ENCODE data around the gene ARG1.
"Not testable (repeated sequence)": the region's sequence is repeated elsewhere in the genome, so short reads cannot be mapped to it uniquely, and the experiment has no call there.

The ARG1 gene

GRCh38 chr6:131572686-131573415 lies at the start of gene ARG1:
Gene ARG1 (plus strand): TSS chr6:131573226. CDS start chr6:131573283, 57 bp downstream.
- no peak for DNase-seq (ENCODE audit: low read depth)

- DNase-seq (ENCODE audit: low read depth), result no peak
These were observed 48.9 kb upstream of the ARG1 start for GRCh38 chr6:131523988-131524673.

GRCh38 chr6:131524695-131525336 lies 48.2 kb upstream of the ARG1 start:
- no peak for DNase-seq (ENCODE audit: low read depth)

- DNase-seq (ENCODE audit: low read depth), result not testable (repeated sequence)
These were observed 42.1 kb upstream of the ARG1 start for GRCh38 chr6:131530936-131531335.

- not testable (repeated sequence) for DNase-seq (ENCODE audit: low read depth)
These were observed 41.3 kb upstream of the ARG1 start for GRCh38 chr6:131531681-131532080.

- DNase-seq (ENCODE audit: low read depth), result no peak
These were observed 40.4 kb upstream of the ARG1 start for GRCh38 chr6:131532580-131533039.

- DNase-seq (ENCODE audit: low read depth), result not testable (repeated sequence)
These were observed 34.4 kb upstream of the ARG1 start for GRCh38 chr6:131538615-131539014.

GRCh38 chr6:131545317-131545716 lies 27.7 kb upstream of the ARG1 start:
- DNase-seq (ENCODE audit: low read depth), result no peak

- no peak for DNase-seq (ENCODE audit: low read depth)
These were observed 25.5 kb upstream of the ARG1 start for GRCh38 chr6:131547488-131547887.

- DNase-seq (ENCODE audit: low read depth), result no peak
These were observed 24.6 kb upstream of the ARG1 start for GRCh38 chr6:131548441-131548840.

- DNase-seq (ENCODE audit: low read depth), result no peak
These were observed 23.2 kb upstream of the ARG1 start for GRCh38 chr6:131549811-131550210.

- no peak for DNase-seq (ENCODE audit: low read depth)
These were observed 21.1 kb upstream of the ARG1 start for GRCh38 chr6:131551902-131552301.

- DNase-seq (ENCODE audit: low read depth), result no peak
These were observed 20.5 kb upstream of the ARG1 start for GRCh38 chr6:131552572-131552971.

GRCh38 chr6:131555992-131556391 lies 17.0 kb upstream of the ARG1 start:
- no peak for DNase-seq (ENCODE audit: low read depth)

GRCh38 chr6:131558922-131559321 lies 14.1 kb upstream of the ARG1 start:
- no peak for DNase-seq (ENCODE audit: low read depth)

- no peak for DNase-seq (ENCODE audit: low read depth)
These were observed 10.9 kb upstream of the ARG1 start for GRCh38 chr6:131561925-131562707.

- no peak for DNase-seq (ENCODE audit: low read depth)
These were observed 8.0 kb upstream of the ARG1 start for GRCh38 chr6:131565056-131565455.

GRCh38 chr6:131568726-131569125 lies 4.3 kb upstream of the ARG1 start:
- no peak for DNase-seq (ENCODE audit: low read depth)

- DNase-seq (ENCODE audit: low read depth), result no peak
These were observed 1.1 kb downstream of the ARG1 start for GRCh38 chr6:131574133-131574532.

GRCh38 chr6:131574686-131575085 lies 1.7 kb downstream of the ARG1 start:
- DNase-seq (ENCODE audit: low read depth), result no peak

- no peak for DNase-seq (ENCODE audit: low read depth)
These were observed 2.9 kb downstream of the ARG1 start for GRCh38 chr6:131575834-131576478.

- DNase-seq (ENCODE audit: low read depth), result no peak
These were observed 8.5 kb downstream of the ARG1 start for GRCh38 chr6:131581523-131581922.

All from activated gamma-delta T cell treated with anti-CD3 and anti-CD28 coated beads, Interleukin-2, amount 50 U/mL, for 16 hours (primary cell).